GM21447 (cell line): ENCODE measurements around the gene MAPK13.
"Not testable (repeated sequence)": the region's sequence is repeated elsewhere in the genome, so short reads cannot be mapped to it uniquely, and the experiment has no call there.

Experiments used
- ATAC-seq: cut with Tn5 transposase; IDR thresholded peaks from one replicate; pipeline ENCODE4 v1.9.1; 2021; ENCODE audit not compliant: unreplicated experiment

MAPK13 gene

GRCh38 chr6:36114798-36115408 is 15.4 kb upstream of the MAPK13 start:
- no peak for ATAC-seq

GRCh38 chr6:36115412-36115811 is 14.9 kb upstream of the MAPK13 start:
- no peak for ATAC-seq

- no peak for ATAC-seq
Measured at GRCh38 chr6:36116066-36116864, 14.0 kb upstream of the MAPK13 start.

- ATAC-seq = no peak
Measured at GRCh38 chr6:36116943-36117342, 13.4 kb upstream of the MAPK13 start.

GRCh38 chr6:36117658-36118549 is 12.4 kb upstream of the MAPK13 start:
- ATAC-seq = no peak

- no peak for ATAC-seq
Measured at GRCh38 chr6:36118550-36119107, 11.7 kb upstream of the MAPK13 start.

GRCh38 chr6:36119209-36119608 is 11.1 kb upstream of the MAPK13 start:
- ATAC-seq = no peak

- no peak for ATAC-seq
Measured at GRCh38 chr6:36120018-36120417, 10.3 kb upstream of the MAPK13 start.

- ATAC-seq = peak; percentile 50
Measured at GRCh38 chr6:36120539-36120938, 9.8 kb upstream of the MAPK13 start.

GRCh38 chr6:36120979-36121786 is 9.1 kb upstream of the MAPK13 start:
- ATAC-seq = no peak

GRCh38 chr6:36121787-36122494 is 8.4 kb upstream of the MAPK13 start:
- no peak for ATAC-seq

- ATAC-seq = no peak
Measured at GRCh38 chr6:36122495-36123269, 7.6 kb upstream of the MAPK13 start.

- peak; percentile 48 for ATAC-seq
Measured at GRCh38 chr6:36123270-36124139, 6.8 kb upstream of the MAPK13 start.

- ATAC-seq = not testable (repeated sequence)
Measured at GRCh38 chr6:36124346-36124745, 6.0 kb upstream of the MAPK13 start.

GRCh38 chr6:36124881-36125280 is 5.4 kb upstream of the MAPK13 start:
- no peak for ATAC-seq

- ATAC-seq = no peak
Measured at GRCh38 chr6:36125575-36125974, 4.7 kb upstream of the MAPK13 start.

GRCh38 chr6:36126121-36126520 is 4.2 kb upstream of the MAPK13 start:
- no peak for ATAC-seq
